NCI-H2107 (cell line): Measurements from ENCODE around the gene TMEM106C.

Experiments used
- DNase-seq: peaks from one replicate; lab custom pipeline; 2025; lab: John Stamatoyannopoulos, UW

Gene TMEM106C

GRCh38 chr12:47979686-47980085 is 16.3 kb downstream of the TMEM106C start:
- no peak for DNase-seq

GRCh38 chr12:47980197-47980596 is 16.8 kb downstream of the TMEM106C start:
- DNase-seq = no peak

GRCh38 chr12:47980779-47981495 is 17.5 kb downstream of the TMEM106C start:
- DNase-seq = no peak

- no peak for DNase-seq
Measured at GRCh38 chr12:47981496-47982260, 18.3 kb downstream of the TMEM106C start.

DNA sequence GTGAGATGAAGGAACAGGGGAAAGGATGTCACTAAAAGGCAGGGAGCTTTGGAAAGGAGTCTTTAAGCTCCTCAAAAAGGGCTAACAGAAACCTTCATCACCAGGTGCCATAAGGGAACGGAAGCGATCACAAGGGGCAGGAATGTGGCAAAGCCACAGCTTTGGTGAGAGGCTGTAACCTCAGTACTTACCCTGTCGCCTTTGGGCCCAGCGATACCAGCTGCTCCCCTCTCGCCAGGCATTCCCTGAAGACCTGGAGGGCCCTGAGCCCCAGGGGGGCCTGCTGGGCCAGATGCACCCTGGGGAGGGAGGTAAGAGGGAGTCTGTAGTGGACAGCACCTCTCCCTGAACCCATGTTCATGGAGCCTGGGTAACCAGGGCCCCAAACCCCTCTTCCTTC is 18.9 kb downstream of the TMEM106C start:
- DNase-seq = no peak

DNA sequence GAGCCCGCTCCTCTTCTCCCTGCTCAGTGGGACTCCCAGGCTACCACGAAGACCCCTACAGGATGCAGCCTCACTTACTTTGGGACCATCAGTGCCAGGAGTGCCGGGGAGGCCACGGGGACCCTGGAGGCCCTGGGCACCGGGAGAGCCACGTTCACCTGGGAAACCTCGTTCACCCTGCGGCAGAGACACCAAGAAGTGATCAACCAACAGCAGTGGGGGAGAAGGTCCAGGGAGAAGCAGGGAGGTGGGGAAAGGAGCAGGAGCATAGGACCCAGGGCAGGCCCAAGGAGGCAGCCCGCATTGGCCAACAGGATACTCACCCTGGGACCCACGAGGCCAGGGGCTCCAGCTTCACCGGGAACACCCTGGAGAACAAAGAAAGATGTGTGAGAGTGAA is 19.4 kb downstream of the TMEM106C start:
- DNase-seq = no peak

- DNase-seq = no peak
Measured at GRCh38 chr12:47983541-47984115, 20.2 kb downstream of the TMEM106C start.

DNA sequence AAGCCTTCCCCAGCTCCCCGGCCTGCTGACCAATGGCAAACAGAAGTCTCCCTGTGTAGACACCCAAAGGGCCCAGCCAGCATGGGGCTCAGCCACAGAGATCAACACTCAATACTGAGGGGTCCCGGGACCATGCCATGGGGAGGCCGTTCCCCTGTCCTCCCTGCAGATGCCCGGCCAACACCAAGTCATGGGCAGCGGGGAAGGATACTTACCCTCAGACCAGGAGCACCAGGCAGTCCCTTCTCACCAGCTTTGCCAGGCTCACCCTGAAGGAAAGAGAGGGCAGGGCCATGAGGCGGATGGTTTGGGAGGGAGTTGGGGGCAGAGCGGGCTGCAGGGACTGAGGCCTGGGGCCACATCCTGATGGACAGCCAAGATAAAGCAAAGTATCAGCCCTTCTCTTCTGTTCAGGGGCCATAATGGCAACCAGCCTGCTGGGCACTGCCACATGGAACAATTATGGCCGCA is 21.0 kb downstream of the TMEM106C start:
- no peak for DNase-seq

GRCh38 chr12:47985596-47986290 is 22.3 kb downstream of the TMEM106C start:
- no peak for DNase-seq

- DNase-seq = no peak
Measured at GRCh38 chr12:47986291-47986660, 22.9 kb downstream of the TMEM106C start.

DNA sequence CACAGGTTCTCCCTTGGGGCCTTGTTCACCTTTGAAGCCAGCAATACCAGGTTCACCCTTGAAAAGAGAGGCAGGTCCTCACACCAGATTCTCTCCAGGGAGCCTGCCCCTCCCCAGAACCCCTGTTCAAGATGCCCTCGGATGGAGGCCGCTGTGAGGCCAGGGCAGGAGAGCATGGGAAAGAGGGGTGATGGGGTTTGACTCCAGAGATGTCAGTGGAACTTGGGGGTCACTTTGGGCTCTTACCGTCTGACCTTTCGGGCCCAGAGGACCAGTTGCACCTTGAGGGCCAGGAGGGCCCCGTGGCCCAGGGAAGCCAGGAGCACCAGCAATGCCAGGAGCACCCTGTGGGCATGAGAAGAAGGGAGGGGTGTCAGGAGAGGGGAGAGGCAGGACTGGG is 23.4 kb downstream of the TMEM106C start:
- no peak for DNase-seq

DNA sequence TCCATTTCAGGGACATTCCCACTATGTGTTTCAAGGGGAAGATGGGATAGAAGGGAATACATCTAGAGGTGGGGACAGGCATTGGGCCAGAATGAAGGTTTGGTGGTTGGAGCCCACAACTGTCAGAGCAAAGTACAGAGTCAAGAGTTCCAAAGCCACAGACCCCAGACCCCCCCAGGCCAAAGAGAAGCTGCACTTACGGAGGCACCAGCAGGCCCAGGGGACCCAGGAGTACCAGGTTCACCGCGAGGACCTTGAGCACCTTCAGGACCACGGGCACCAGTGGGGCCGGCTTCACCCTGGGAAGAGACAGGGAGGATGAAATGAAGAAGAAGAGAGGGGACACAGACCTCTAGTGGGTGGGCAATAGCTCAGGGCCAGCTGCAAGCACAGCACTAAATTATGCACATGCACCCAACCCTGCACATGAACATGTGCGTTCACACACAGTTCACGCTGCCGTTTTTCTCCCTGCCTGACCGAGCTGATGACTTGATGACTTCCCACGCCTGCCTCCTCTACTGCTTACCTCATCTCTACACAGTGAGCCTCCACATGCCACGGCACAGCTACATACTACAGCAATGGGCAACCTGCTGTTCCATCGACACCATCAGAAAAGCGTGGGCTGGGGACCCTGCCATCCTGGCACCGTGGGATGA is 24.1 kb downstream of the TMEM106C start:
- no peak for DNase-seq

GRCh38 chr12:47988073-47989022 is 25.0 kb downstream of the TMEM106C start:
- no peak for DNase-seq

- no peak for DNase-seq
Measured at GRCh38 chr12:47989023-47989417, 25.6 kb downstream of the TMEM106C start.

DNA sequence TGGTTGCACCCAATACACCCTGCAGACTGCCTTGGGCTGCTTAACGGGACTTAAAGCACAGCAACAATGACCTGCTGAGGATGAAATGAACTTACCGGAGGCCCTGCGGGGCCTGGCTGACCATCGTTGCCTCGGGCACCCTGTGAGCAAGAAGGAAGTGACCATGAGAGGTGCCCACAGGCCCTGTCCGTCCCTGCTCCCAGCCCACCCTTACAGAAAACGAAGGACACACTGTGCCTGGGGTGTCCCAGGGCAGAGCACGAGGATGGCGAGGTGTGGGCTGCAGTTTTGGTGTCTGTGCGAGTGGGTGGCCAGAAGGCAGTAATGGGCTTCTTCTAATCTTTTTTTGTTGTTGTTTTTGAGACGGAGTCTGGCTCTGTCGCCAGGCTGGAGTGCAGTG is 26.3 kb downstream of the TMEM106C start:
- no peak for DNase-seq

DNA sequence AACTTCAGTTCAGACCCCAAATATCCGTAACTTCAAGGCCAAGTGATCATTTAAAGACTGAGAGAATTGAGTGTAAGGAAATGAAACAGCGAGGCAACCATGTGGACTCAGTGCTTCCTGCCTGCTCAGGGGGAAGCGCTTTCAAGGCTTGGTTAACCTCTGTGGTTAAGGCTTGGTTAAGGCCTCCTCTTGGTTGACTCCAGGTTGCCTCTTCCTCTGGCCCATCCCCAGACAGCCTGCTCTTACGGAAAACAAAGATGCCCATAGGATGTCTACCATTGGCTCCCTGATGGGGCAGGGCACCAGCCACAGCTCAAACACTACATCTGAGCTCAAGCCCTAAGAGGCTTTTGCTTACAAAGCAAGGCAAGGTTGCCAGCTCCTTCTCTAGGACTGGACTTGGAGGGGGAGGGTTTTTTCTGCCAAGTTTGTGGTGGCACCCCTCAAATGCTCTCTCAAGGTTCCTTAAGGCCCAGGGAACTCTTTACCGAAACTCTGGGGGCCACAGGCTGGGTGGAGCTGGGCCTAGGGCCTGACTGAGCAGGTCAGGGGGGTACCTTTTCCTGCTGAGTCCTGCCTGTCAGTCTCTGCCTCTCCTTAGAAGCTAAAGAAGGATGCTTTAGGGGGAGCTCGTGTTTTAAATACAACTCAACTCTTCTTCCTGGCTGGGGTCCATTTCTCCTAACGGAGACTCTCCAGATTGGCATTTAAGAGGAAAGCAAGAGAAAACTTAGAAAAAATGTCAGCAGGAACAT is 27.1 kb downstream of the TMEM106C start:
- no peak for DNase-seq

DNA sequence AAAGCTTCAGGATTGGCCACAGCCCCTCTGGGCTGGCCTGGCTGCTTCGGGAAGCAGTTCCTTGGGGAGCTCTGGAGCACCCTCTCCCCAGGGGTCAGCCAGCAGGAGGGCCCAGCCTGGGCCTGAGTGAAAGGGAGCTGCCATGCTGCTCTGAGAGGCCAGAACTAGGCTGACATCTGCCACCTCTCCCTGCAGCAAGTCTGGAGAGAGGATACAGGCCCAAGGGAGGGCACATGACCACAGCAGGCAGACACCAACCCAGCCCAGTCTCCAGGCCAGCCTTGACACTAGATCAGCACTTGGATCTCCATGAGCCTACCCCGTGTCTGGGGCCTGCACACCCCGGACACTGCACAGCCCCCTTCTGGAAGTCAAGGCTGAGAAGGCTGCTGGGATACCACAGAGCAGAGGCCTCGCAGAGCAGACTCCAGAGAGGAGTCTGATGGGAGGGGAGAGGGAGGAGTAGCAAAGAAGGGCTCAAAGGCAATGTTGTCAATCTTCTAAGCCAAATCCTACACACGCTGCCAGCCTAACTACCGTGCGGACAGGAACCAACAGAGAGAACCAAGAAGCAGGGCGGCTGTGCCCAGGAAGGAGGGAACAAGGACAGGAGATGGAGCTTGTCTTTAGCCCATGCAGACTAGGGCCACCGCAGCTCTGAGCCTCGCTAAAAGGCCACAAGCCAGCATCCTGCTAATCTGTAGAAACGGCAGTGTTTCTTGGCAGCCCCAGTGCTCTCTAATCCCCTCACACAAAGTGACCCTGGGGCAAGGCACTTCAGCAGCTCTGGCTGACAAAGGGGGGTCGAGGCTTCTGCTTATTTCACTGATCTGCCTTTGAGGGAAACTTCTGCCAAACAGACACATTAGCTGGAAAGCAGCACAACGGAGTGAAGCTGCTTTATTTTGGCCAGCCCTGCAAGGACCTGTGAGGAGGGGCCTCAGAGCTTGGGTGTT is 28.0 kb downstream of the TMEM106C start:
- no peak for DNase-seq

DNA sequence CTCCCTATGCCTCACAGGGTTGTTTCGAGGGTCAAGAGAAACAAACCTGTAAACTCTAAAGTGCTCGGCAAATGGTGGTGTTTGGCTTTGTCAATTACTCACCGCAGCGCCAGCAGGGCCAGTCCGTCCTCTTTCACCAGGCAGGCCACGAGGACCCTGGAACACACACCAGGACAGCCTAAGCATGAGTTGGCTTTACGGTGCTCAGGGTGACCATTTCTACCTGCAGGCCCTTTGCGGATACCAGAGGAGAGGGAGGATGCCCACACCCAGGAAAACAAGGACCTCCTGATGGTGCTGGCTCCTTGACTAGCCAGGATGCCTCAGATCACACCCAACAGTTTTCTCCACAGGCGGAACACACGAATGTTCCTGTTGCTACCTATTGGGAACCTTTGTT is 29.4 kb downstream of the TMEM106C start:
- DNase-seq = no peak

DNA sequence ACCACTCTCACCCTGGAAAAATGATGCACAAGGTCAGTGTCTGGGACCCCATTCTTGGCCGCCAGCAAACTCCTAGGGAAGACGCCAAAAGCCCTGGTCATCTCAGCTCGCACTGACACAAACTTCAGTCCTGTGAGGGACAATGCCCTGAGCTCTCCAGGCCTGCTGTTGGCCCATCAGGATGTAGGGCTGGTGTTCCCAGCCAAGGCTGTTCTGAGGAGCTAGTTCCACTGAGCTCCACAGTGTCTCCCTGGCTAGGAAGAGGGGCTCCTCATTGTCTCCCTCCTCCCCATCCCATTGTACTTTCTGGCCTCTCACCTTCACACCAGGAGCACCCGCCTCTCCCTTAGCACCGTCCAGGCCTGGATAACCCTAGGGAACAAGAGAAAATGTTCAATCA is 30.1 kb downstream of the TMEM106C start:
- DNase-seq = no peak
